Immature natural killer cell (primary cell): ENCODE results near the gene SLC4A4. TPM values are rescaled to one million over a fixed set of nuclear protein-coding genes. Genes with fewer than 3 reads are reported as not detected.

Experiments used
- DNase-seq, 3 donors: peaks; one replicate each; pipeline ENCODE4 v3.0.0; 2022; ENCODE audit warnings: mixed read lengths in 1 of 3
- H3K27ac Mint-ChIP-seq, 6 donors: one replicate each; pipeline ENCODE4 v1.8.0; 2020; ENCODE audit warnings: mixed read lengths in 6 of 6, mild to moderate bottlenecking in 5 of 6, inconsistent platforms in 4 of 6, moderate library complexity in 3 of 6
- H3K27me3 Mint-ChIP-seq, 3 donors: one replicate each; pipeline ENCODE4 v1.8.0; 2020 to 2021; ENCODE audit warnings: low read depth in 3 of 3, mild to moderate bottlenecking in 3 of 3, mixed read lengths in 3 of 3, moderate library complexity in 3 of 3, inconsistent platforms in 1 of 3
- H3K36me3 Mint-ChIP-seq, 3 donors: one replicate each; pipeline ENCODE4 v1.8.0; 2020; ENCODE audit warnings: mixed read lengths in 3 of 3, inconsistent platforms in 2 of 3, mild to moderate bottlenecking in 2 of 3
- H3K4me1 Mint-ChIP-seq, 2 donors: one replicate each; pipeline ENCODE4 v1.8.0; 2020; ENCODE audit warnings: inconsistent platforms in 2 of 2, mild to moderate bottlenecking in 2 of 2, mixed read lengths in 2 of 2, moderate library complexity in 1 of 2
- H3K4me3 Mint-ChIP-seq, 5 donors: one replicate each; pipeline ENCODE4 v1.8.0; 2020; ENCODE audit warnings: mild to moderate bottlenecking in 5 of 5, mixed read lengths in 5 of 5, inconsistent platforms in 3 of 5, moderate library complexity in 3 of 5
- H3K9me3 Mint-ChIP-seq, 6 donors: one replicate each; pipeline ENCODE4 v1.8.0; 2020; ENCODE audit warnings: mild to moderate bottlenecking in 6 of 6, mixed read lengths in 6 of 6, inconsistent platforms in 4 of 6, moderate library complexity in 3 of 6
- polyA plus RNA-seq, 3 donors: library from polyadenylated mRNA; unstranded; fragments of 300-500 nt; fragmentation: Illumina TruSeq; gene quantifications; one replicate each; pipeline ENCODE4 v1.2.3, GENCODE V29; 2021

SLC4A4 gene
- polyA plus RNA-seq, 3 donors from 2014 or later = 4.4 to 8.0 (median 7.1) TPM

- no peak overlapping the region for H3K4me3 Mint-ChIP-seq
- peaks cover 0 to 5% (median 3%) of the 10 kb centered on the region in 3 donors for H3K36me3 Mint-ChIP-seq
- H3K27ac Mint-ChIP-seq = no peak overlapping the region
- H3K9me3 Mint-ChIP-seq = no peaks in the 10 kb centered on the region
- no peaks in the 10 kb centered on the region for H3K4me1 Mint-ChIP-seq
- no peak for DNase-seq
- no peaks in the 10 kb centered on the region for H3K27me3 Mint-ChIP-seq
These were observed 107.0 kb downstream of the SLC4A4 start for GRCh38 chr4:71445811-71446210.

- Mint-ChIP-seq H3K27me3 (no peaks in the 10 kb centered on the region), H3K4me1 (no peaks in the 10 kb centered on the region), H3K9me3 (no peaks in the 10 kb centered on the region), H3K27ac (no peak overlapping the region), H3K36me3 (peaks cover 0 to 12% (median 6%) of the 10 kb centered on the region in 3 donors), H3K4me3 (no peak overlapping the region)
- DNase-seq = no peak
These were observed 107.8 kb downstream of the SLC4A4 start for GRCh38 chr4:71446479-71447081.

- Mint-ChIP-seq H3K4me1 (no peaks in the 10 kb centered on the region), H3K27me3 (no peaks in the 10 kb centered on the region), H3K36me3 (peaks cover 7 to 24% (median 21%) of the 10 kb centered on the region in 3 donors), H3K4me3 (no peak overlapping the region), H3K27ac (no peak overlapping the region), H3K9me3 (no peaks in the 10 kb centered on the region)
- no peak for DNase-seq
These were observed 110.2 kb downstream of the SLC4A4 start for GRCh38 chr4:71449040-71449439.

- Mint-ChIP-seq H3K27me3 (no peaks in the 10 kb centered on the region), H3K36me3 (peaks cover 12 to 33% (median 24%) of the 10 kb centered on the region in 3 donors), H3K27ac (no peak overlapping the region), H3K4me3 (no peak overlapping the region), H3K9me3 (no peaks in the 10 kb centered on the region), H3K4me1 (no peaks in the 10 kb centered on the region)
- no peak for DNase-seq
These were observed 111.1 kb downstream of the SLC4A4 start for GRCh38 chr4:71449878-71450277.

GRCh38 chr4:71453531-71453930, 114.7 kb downstream of the SLC4A4 start:
- Mint-ChIP-seq H3K4me1 (no peaks in the 10 kb centered on the region), H3K27ac (no peak overlapping the region), H3K36me3 (peaks cover 13 to 43% (median 33%) of the 10 kb centered on the region in 3 donors), H3K9me3 (no peaks in the 10 kb centered on the region), H3K4me3 (no peak overlapping the region), H3K27me3 (no peaks in the 10 kb centered on the region)
- DNase-seq = no peak

- no peaks in the 10 kb centered on the region for H3K27me3 Mint-ChIP-seq
- no peaks in the 10 kb centered on the region for H3K4me1 Mint-ChIP-seq
- H3K27ac Mint-ChIP-seq = no peak overlapping the region
- H3K4me3 Mint-ChIP-seq = no peak overlapping the region
- peaks cover 18 to 31% (median 29%) of the 10 kb centered on the region in 3 donors for H3K36me3 Mint-ChIP-seq
- H3K9me3 Mint-ChIP-seq = no peaks in the 10 kb centered on the region
- no peak for DNase-seq
These were observed 118.0 kb downstream of the SLC4A4 start for GRCh38 chr4:71456841-71457240.

GRCh38 chr4:71460371-71460770, 121.6 kb downstream of the SLC4A4 start:
- H3K4me3 Mint-ChIP-seq = no peak overlapping the region
- no peaks in the 10 kb centered on the region for H3K27me3 Mint-ChIP-seq
- H3K27ac Mint-ChIP-seq = no peak overlapping the region
- H3K9me3 Mint-ChIP-seq = no peaks in the 10 kb centered on the region
- DNase-seq = no peak
- peaks cover 5 to 17% (median 5%) of the 10 kb centered on the region in 3 donors for H3K36me3 Mint-ChIP-seq
- no peaks in the 10 kb centered on the region for H3K4me1 Mint-ChIP-seq

GRCh38 chr4:71461422-71461821, 122.6 kb downstream of the SLC4A4 start:
- Mint-ChIP-seq H3K4me1 (no peaks in the 10 kb centered on the region), H3K27ac (no peak overlapping the region), H3K36me3 (peaks cover 4 to 18% (median 7%) of the 10 kb centered on the region in 3 donors), H3K9me3 (no peaks in the 10 kb centered on the region), H3K4me3 (no peak overlapping the region), H3K27me3 (no peaks in the 10 kb centered on the region)
- no peak for DNase-seq

GRCh38 chr4:71466775-71467174, 128.0 kb downstream of the SLC4A4 start:
- Mint-ChIP-seq H3K4me3 (no peak overlapping the region), H3K4me1 (no peaks in the 10 kb centered on the region), H3K36me3 (peaks cover 13 to 39% (median 26%) of the 10 kb centered on the region in 3 donors), H3K9me3 (no peaks in the 10 kb centered on the region), H3K27me3 (no peaks in the 10 kb centered on the region), H3K27ac (no peak overlapping the region)
- no peak for DNase-seq

- H3K27ac Mint-ChIP-seq = no peak overlapping the region
- H3K4me1 Mint-ChIP-seq = no peaks in the 10 kb centered on the region
- H3K9me3 Mint-ChIP-seq = no peaks in the 10 kb centered on the region
- no peak for DNase-seq
- peaks cover 17 to 44% (median 36%) of the 10 kb centered on the region in 3 donors for H3K36me3 Mint-ChIP-seq
- H3K27me3 Mint-ChIP-seq = no peaks in the 10 kb centered on the region
- H3K4me3 Mint-ChIP-seq = no peak overlapping the region
These were observed 129.4 kb downstream of the SLC4A4 start for GRCh38 chr4:71468116-71468710.

GRCh38 chr4:71469541-71469940, 130.7 kb downstream of the SLC4A4 start:
- peaks cover 17 to 40% (median 40%) of the 10 kb centered on the region in 3 donors for H3K36me3 Mint-ChIP-seq
- DNase-seq = no peak
- peaks cover 0 to 2% (median 0%) of the 10 kb centered on the region in 3 donors for H3K27me3 Mint-ChIP-seq
- H3K4me1 Mint-ChIP-seq = no peaks in the 10 kb centered on the region
- H3K9me3 Mint-ChIP-seq = no peaks in the 10 kb centered on the region
- H3K27ac Mint-ChIP-seq = no peak overlapping the region
- H3K4me3 Mint-ChIP-seq = no peak overlapping the region

GRCh38 chr4:71470524-71470923, 131.7 kb downstream of the SLC4A4 start:
- DNase-seq = no peak
- Mint-ChIP-seq H3K4me1 (no peaks in the 10 kb centered on the region), H3K9me3 (no peaks in the 10 kb centered on the region), H3K27ac (no peak overlapping the region), H3K36me3 (peaks cover 17 to 40% (median 40%) of the 10 kb centered on the region in 3 donors), H3K27me3 (peaks cover 0 to 2% (median 0%) of the 10 kb centered on the region in 3 donors), H3K4me3 (no peak overlapping the region)

- Mint-ChIP-seq H3K9me3 (no peaks in the 10 kb centered on the region), H3K27me3 (peaks cover 0 to 2% (median 0%) of the 10 kb centered on the region in 3 donors), H3K4me1 (no peaks in the 10 kb centered on the region), H3K36me3 (peaks cover 14 to 36% (median 33%) of the 10 kb centered on the region in 3 donors), H3K4me3 (no peak overlapping the region), H3K27ac (no peak overlapping the region)
- DNase-seq = no peak
These were observed 134.1 kb downstream of the SLC4A4 start for GRCh38 chr4:71472946-71473345.

GRCh38 chr4:71473541-71474240, 134.9 kb downstream of the SLC4A4 start:
- Mint-ChIP-seq H3K27ac (no peak overlapping the region), H3K4me3 (no peak overlapping the region), H3K36me3 (peaks cover 14 to 36% (median 31%) of the 10 kb centered on the region in 3 donors), H3K27me3 (peaks cover 0 to 2% (median 0%) of the 10 kb centered on the region in 3 donors), H3K4me1 (no peaks in the 10 kb centered on the region), H3K9me3 (no peaks in the 10 kb centered on the region)
- DNase-seq = no peak
